Stimulated activated CD4-positive, alpha-beta T cell treated with anti-CD3 and anti-CD28 coated beads, Interleukin-12 subunit alpha, Interleukin-12 subunit beta, amount 100 ng/mL, for 48 hours (primary cell): ENCODE data around the gene NLRP13.
"Not testable (repeated sequence)": the region's sequence is repeated elsewhere in the genome, so short reads cannot be mapped to it uniquely, and the experiment has no call there.

Experiments used
- DNase-seq, 3 donors: peaks; one replicate each; pipeline ENCODE4 v3.0.0-alpha.2; 2020; ENCODE audit warnings: low read depth in 2 of 3, low spot score in 1 of 3

The NLRP13 gene, protein sequence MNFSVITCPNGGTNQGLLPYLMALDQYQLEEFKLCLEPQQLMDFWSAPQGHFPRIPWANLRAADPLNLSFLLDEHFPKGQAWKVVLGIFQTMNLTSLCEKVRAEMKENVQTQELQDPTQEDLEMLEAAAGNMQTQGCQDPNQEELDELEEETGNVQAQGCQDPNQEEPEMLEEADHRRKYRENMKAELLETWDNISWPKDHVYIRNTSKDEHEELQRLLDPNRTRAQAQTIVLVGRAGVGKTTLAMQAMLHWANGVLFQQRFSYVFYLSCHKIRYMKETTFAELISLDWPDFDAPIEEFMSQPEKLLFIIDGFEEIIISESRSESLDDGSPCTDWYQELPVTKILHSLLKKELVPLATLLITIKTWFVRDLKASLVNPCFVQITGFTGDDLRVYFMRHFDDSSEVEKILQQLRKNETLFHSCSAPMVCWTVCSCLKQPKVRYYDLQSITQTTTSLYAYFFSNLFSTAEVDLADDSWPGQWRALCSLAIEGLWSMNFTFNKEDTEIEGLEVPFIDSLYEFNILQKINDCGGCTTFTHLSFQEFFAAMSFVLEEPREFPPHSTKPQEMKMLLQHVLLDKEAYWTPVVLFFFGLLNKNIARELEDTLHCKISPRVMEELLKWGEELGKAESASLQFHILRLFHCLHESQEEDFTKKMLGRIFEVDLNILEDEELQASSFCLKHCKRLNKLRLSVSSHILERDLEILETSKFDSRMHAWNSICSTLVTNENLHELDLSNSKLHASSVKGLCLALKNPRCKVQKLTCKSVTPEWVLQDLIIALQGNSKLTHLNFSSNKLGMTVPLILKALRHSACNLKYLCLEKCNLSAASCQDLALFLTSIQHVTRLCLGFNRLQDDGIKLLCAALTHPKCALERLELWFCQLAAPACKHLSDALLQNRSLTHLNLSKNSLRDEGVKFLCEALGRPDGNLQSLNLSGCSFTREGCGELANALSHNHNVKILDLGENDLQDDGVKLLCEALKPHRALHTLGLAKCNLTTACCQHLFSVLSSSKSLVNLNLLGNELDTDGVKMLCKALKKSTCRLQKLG

DNA sequence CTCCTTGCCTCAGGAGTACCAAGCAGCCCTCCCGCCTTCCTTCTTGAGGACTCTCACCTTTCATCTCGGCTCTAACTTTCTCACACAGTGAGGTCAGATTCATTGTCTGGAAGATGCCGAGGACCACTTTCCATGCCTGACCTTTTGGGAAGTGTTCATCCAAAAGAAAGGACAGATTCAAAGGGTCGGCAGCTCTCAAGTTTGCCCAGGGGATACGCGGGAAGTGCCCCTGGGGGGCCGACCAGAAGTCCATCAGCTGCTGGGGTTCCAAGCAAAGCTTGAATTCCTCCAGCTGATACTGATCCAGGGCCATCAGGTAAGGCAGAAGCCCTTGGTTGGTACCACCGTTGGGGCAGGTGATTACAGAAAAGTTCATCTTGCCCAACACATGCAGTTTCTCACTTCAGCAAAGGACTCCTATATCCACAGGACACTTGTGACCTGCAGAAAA, at the start of gene NLRP13:
TSS of gene NLRP13 (minus strand) at position 401 of the 451 bp plus-strand sequence. CDS start at position 376, 25 bp downstream.
- DNase-seq: no peak

DNA sequence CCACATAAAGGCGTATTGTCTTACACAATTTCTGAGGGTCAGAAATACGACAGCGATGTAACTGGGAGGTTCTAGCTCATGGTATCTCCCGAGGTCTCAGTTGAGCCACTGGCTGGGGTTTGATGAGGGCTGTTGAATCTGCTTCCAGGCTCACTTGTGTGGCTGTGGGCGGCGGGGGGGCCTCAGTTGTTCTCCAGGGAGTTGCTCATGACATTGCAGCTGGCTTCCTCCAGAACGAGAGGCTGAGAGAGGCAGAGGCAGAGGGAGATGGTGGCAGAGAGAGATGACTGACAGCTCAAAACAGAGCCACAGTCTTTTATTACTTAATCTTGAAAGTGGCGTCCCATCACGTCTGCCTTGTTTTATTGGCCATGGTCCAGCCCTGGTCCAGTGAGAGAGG, 48.3 kb upstream of the NLRP13 start:
- no peak for DNase-seq

DNA sequence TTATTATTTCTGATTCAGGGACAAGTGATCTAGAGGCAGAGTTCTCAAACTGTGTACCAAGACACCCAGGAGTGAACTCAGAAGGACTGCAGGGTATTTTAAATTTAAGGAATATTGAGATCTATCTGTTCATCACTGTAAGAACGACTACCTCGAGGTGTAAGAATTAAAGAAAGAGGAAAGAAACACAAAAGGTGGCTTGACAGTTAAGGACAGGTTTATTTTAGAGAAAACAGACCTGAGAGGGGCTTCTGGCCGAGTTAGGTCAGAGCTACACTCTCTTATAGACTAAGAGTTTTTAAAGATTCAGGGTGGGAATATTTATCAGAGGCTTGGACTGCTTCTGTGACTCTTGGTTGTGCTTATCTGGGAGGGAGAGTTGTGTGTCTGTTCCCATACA, 41.8 kb upstream of the NLRP13 start:
- no peak for DNase-seq

DNA sequence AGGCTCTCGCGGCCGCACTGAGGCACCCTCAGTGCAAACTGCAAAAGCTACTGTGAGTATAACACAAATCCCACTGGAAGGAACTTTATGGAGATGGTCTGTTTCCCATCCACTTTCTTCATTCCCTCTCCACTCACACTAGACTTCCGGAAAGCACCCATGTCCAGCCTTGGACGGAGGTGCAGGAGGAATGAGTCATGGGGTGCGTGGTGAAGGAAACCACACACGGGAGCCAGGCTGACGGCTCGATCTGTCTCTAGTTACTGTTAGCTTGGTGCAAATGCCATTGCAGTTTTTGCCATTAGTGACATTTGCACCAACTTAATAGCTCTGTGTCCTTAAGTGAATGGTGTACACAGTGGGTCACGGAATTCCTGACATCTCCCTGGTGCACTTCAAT, 30.1 kb upstream of the NLRP13 start:
- no peak for DNase-seq

DNA sequence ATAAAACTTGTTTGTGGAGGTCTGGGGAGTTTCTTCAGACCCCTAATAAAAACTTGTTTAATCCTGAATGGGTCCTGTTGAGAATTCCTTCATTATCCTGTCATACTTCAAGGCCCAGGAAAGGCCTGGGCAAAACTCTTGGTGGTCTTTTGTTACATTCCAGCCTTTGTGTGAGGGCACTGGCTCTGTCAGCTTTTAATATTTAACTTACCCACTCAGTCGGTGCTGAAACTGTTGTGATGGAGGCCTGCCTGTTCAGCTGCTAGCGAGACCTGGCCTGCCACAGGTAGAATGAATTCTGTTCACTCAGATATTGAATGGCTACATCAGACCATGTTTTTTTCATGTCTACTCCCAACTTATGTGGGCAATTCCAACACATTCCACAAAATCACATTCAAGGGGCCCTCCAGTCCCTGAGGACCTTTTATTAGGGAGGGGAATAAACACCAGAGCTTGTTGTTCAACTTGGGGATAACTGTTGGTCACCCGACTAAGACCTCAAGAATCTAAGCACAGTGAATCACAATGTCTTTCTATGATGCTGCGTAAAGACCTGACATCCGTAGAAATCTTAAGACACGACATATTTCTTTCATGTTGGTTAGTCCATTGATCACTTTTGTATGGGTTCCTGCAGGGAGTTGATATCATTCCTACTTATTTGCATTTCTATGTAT, 28.0 kb upstream of the NLRP13 start:
- no peak for DNase-seq

DNA sequence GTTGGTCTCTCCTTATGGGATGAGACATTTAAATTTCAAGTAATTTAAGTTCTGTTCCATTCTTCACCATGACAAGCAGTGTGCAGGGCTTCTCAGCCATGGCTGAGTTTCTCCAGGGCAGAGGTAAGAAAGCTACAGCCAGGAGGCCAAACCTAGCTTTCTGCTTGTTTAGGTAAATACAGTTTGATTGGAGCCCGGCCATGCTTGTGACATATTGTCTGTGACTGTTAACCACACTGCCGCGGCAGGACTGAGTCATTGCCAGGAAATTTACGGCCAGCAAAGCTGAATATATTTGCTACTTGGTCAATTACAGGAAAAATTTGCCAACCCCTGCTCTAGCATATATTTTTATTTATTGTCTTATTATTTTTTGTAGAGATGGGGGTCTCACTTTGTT, 26.2 kb upstream of the NLRP13 start:
- DNase-seq: no peak

DNA sequence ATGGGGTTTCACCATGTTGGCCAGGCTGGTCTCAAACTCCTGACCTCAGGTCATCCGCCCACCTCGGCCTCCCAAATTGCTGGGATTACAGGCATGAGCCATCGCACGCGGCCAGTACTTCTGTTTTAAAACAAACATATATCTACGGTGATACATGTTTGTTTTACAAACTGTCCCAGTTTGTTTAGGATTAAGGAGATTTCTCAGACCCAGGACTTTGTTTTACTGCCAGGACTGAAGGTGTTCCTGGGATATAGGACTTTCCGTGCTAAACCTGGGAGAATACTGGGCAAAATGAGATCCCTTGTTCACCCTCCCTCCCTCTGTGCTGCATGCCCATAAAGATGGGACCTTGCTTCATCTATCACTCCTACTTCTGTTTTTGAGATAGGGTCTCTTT, 24.3 kb upstream of the NLRP13 start:
- no peak for DNase-seq

DNA sequence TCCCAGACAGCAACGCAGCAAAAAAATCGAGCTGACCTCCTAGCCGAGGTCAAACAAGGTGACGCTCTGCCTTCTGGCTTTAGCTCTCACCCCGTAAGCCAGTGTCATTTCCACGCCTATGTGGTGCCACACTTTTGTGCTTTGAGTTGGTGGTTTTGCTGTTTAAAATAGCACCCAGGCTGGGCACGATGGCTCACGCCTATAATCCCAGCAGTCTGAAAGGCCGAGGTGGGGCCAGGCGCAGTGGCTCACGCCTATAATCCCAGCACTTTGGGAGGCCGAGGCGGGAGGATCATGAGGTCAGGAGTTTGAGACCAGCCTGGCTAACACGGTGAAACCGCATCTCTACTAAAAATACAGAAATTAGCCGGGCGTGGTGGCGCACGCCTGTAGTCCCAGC, 18.4 kb upstream of the NLRP13 start:
- DNase-seq: not testable (repeated sequence)

DNA sequence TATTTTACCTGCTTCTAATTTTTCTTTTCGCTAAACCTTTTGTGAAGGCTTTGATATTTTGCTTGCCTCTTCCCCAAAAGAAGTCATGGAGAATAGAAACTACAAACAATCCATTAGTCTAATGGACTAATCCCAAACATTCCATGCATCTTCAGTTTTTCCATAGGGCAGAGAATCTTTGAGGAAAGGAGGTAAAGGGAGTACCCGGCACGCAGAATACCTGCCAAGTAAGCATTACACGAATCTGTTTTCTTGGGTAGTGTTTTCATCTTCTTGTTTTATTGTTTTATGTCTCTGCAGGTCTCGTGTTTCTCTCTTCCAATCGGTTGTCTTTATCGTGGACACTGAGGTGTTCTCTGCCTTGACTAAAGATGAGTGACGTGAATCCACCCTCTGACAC, 15.4 kb upstream of the NLRP13 start, which contains the start of gene NLRP8:
TSS of gene NLRP8 (plus strand) at position 301 of the 400 bp plus-strand sequence.
- DNase-seq: no peak

DNA sequence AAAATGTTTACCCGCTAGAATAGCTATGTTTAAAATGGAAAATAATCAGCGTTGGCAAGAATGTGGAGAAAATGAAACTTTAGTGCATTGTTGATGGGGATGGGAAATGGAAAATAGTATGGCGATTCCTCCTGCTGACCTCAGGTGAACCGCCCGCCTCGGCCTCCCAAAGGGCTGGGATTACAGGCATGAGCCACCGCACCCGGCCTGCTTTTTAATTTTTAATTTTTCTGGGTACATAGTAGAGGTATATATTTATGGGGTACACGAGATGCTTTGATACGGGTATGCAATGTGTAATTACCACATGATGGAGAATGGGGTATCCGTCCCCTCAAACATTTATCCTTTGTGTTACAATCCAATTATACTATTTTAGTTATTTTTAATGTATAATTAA, 8.2 kb upstream of the NLRP13 start:
- DNase-seq: no peak

DNA sequence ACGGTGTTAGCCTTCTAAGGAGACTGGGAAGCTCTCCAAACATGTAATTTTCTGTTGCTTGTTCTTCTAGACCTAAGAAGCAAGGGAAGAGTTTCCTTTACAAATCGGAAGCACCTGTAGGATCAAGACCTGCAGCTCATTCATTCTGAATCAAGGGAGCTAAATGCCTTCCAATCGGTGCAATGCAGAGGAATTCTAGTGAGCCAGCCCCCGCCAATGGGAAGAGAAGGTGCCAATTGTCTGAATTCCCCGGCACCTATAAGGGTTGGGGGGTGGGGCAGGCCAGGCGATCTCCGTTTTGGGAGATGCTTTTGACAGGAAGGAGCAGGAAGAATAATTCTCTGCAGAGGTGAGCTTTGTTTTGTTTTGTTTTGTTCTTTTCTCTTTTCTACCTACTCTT, 7.1 kb upstream of the NLRP13 start:
- no peak for DNase-seq

DNA sequence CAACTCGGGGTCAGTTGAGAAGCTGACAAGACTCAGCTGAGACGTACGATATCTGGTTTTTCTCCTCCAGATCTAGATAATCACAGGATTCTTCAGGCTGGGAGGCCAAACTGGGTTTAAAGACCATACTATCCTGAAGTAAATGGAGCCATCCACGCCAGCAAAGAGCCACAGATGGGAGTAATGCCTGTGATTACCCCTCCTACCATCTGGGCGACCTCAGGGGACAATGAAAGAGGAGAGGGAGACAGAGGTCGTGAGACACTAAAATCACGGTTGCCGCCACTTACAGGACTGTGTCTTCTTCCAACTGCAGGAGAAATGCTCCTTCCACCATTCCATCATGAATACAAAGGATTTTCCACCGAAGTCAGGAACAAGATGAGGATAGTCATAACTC, 3.1 kb upstream of the NLRP13 start:
- no peak for DNase-seq

DNA sequence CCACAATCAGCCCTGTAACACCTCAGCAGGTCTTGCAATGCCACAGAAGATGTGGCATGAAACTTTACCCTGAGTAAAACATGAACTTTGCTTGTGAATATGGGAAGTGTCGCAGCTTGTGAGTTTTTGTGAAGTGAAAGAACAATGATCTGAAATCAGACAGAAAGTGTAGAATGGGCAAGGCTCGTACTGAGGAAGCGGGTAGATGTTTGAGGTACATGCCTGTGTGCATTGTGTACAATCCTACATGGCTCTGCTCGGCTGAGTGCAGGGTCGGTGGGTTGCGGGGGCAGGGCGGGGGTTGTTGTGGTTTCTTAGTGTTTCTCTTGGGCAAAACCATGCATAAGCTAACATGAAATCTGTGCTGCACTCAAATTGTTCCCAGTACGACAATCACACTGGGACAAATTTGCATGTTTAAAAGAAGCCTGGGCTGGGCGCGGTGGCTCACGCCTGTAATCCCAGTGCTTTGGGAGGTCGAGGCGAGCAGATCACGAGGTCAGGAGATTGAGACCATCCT, 1.1 kb downstream of the NLRP13 start:
- no peak for DNase-seq

DNA sequence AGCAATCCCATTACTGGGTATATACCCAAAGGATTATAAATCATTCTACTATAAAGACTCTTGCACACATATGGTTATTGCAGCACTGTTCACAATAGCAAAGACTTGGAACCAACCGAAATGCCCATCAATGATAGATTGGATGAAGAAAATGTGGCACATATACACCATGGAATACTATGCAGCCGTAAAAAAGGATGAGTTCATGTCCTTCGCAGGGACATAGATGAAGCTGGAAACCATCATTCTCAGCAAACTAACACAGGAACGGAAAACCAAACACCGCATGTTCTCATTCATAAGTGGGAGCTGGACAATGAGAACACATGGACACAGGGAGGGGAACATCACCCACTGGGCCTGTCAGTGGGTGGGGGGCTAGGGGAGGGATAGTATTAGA, 2.9 kb downstream of the NLRP13 start:
- not testable (repeated sequence) for DNase-seq

DNA sequence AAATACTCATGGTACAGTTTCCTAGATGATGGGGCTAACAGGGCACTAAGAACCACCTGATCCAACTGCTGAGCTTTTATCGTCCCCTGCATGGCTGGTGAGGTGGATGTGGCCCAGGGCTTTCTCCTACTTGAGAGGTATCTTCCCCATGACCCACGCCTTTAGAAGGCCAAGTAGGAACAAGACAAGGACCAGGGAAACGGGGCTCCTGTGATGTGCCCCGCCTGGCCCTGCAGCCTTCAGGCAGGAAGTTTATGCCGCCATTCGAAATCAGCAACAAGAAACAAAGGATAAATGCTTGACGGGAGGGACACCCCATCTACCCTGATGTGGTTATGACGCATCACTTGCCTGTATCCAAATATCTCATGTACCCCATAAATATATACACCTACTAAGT, 4.1 kb downstream of the NLRP13 start:
- DNase-seq: no peak

DNA sequence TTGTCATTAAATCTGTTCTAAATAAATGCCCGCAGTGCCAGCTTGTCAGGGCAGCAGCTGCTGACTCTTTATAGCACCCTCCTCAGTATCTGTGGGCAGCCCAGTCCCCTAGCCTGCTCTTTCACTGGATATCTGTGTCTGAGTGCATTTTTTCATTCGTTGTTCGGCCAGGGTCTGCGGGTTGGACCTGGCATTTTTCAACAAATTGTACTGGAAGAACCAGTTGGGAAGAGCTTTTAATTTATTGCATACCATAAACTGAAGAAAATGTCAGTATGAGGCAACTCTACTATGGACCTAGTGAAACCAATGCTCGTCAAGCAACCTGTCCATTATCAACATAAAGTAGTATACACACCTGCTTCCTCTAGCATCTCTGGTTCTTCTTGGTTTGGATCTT, 8.6 kb downstream of the NLRP13 start:
- no peak for DNase-seq

DNA sequence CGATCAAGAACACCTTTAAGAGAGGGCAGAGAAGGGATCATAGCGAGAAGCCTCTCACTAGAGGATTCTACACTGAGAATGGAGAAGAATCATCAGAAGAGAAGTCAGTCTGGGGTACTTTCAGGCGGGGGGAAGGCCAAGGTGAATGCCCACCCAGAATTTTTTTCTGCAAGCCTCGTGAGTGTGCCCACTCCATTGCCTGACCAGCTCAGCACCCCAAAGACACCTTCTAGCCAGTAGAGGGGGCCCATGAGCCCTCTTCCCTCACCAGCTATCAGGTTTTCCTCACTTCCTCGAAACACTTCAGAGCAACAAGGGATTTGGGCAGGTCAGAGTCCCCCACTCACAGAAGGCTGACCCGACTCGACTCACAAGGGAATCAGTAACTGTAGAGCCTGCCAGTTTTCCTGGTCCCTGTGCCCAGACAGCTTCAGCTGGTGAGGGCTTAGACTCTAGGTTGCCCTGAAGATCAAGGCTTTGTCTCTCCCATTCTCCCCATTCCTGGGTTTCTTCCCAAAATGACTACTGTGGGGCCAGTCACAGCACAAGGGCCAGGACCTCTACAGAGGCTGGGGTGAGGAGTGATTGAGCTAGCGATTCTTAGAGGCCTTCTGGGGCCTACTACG, 18.4 kb downstream of the NLRP13 start:
- no peak for DNase-seq

DNA sequence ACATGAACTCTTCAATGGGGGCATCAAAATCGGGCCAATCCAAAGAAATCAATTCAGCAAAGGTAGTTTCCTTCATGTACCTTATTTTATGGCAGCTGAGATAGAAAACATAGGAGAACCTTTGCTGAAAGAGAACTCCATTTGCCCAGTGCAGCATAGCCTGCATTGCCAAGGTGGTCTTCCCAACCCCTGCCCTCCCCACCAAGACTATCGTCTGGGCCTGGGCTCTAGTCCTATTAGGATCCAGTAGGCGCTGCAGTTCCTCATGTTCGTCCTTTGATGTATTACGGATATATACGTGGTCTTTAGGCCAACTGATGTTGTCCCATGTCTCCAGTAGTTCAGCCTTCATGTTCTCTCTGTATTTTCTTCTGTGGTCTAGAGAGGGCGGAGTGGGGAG, 19.2 kb downstream of the NLRP13 start:
- no peak for DNase-seq

DNA sequence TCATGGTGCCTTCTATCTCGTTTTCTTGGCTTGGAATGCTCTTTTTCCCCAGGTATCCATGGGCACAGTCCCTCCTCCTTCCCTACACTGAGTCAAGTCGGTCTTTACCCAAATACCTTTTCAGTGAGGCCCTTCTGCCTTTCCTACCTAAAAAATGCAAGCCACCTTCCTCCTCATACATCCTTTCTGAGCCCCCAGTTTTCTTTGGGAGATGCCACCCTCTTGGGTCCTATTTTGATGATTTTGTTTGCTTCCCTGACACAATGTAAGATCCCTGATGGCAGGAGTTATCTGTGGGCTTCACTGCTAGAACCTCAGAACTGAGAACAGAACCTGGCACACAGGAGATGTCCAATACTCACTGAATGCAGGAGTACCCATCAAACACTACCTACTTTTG, 22.3 kb downstream of the NLRP13 start:
- no peak for DNase-seq

DNA sequence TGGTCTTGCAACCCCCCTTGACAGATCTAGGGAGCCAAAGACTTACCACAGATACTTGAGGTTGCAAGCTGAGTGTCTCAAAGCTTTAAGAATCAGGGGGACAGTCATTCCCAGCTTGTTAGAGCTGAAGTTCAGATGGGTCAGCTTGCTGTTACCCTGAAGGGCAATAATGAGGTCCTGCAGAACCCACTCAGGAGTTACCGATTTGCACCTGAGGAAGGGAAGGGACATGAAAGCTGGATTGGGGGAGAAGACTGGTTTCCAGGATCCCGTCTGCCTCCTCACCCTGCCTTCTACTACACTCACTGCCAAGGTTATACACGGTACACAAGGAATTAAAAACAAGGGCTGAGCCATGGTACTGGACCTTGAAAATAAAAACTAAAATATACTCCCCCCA, 24.4 kb downstream of the NLRP13 start:
- no peak for DNase-seq

DNA sequence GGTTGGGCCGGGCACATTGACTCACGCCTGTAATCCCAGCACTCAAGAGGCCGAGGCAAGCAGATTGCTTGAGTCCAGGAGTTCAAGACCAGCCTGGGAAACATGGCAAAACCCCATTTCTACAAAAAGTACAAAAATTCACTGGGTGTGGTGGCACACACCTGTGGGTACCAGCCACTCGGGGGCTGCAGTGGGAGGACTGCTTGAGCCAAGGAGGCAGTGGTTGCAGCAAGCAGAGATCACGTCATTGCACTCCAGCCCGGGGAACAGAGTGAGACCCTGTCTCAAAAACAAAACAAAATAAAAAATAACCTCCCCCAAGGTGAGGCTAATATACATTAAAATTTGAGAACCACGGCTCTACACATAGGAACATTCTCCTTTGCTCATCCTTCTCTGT, 24.9 kb downstream of the NLRP13 start:
- no peak for DNase-seq
